KMS-11 (cell line): Measurements from ENCODE around the gene CHRNA7.

Source experiments
- H2AFZ ChIP-seq: fragments of 200-600 bp; sonication (generic); 2 replicates; pipeline ENCODE4 v1.6.1; 2016; ENCODE audit warnings: antibody characterized with exemption, mixed run types, low read depth
- H3K27ac ChIP-seq: fragments of 200-600 bp; sonication (generic); 2 replicates; pipeline ENCODE4 v1.6.1; 2016; ENCODE audit warnings: mild to moderate bottlenecking, mixed run types
- H3K27me3 ChIP-seq: fragments of 200-600 bp; sonication (generic); 2 replicates; pipeline ENCODE4 v1.6.1; 2017; ENCODE audit warnings: mild to moderate bottlenecking, low read depth, mixed run types, moderate library complexity; ENCODE audit not compliant: insufficient read depth
- H3K36me3 ChIP-seq: fragments of 200-600 bp; sonication (generic); 2 replicates; pipeline ENCODE4 v1.6.1; 2017; ENCODE audit warnings: mild to moderate bottlenecking, mixed run types; ENCODE audit not compliant: insufficient read depth
- H3K4me1 ChIP-seq: fragments of 200-600 bp; sonication (generic); 2 replicates; pipeline ENCODE4 v1.6.1; 2016; ENCODE audit warnings: mild to moderate bottlenecking, low read depth, mixed run types; ENCODE audit not compliant: poor library complexity, severe bottlenecking
- H3K4me2 ChIP-seq: fragments of 200-600 bp; sonication (generic); 2 replicates; pipeline ENCODE4 v1.7.0; 2016; ENCODE audit warnings: mild to moderate bottlenecking, mixed run types
- H3K4me3 ChIP-seq: fragments of 200-600 bp; sonication (generic); IDR thresholded peaks from 2 replicates; pipeline ENCODE4 v1.6.1; 2017; ENCODE audit warnings: low read depth, low read length, mixed read lengths; ENCODE audit not compliant: insufficient read depth
- H3K79me2 ChIP-seq: fragments of 200-600 bp; sonication (generic); 2 replicates; pipeline ENCODE4 v1.6.1; 2016; ENCODE audit warnings: low read depth, mixed run types; ENCODE audit not compliant: insufficient read depth
- H3K9ac ChIP-seq: fragments of 200-600 bp; sonication (generic); 2 replicates; pipeline ENCODE4 v1.6.1; 2016; ENCODE audit warnings: mild to moderate bottlenecking, mixed run types
- H4K20me1 ChIP-seq: fragments of 200-600 bp; sonication (generic); 2 replicates; pipeline ENCODE4 v1.6.1; 2016; ENCODE audit warnings: mild to moderate bottlenecking, mixed run types; ENCODE audit not compliant: insufficient read depth
- CTCF ChIP-seq: fragments of 200-600 bp; sonication (generic); conservative IDR thresholded peaks from 2 replicates; pipeline ENCODE4 v1.6.1; 2017; ENCODE audit warnings: low read depth, mild to moderate bottlenecking, antibody characterized with exemption, low read length, moderate library complexity, mixed read lengths

CHRNA7 gene

GRCh38 chr15:32041294-32041693 is 11.0 kb downstream of the CHRNA7 start:
- Histone ChIP-seq H3K79me2 (no peaks in the 10 kb centered on the region), H3K36me3 (no peaks in the 10 kb centered on the region), H3K4me2 (no peak overlapping the region), H2AFZ (no peak overlapping the region), H3K27me3 (no peaks in the 10 kb centered on the region), H3K9ac (no peak overlapping the region), H3K4me1 (no peaks in the 10 kb centered on the region), H4K20me1 (no peaks in the 10 kb centered on the region), H3K27ac (no peak overlapping the region), H3K4me3 (no peak overlapping the region)
- no peak for TF ChIP-seq CTCF

GRCh38 chr15:32042269-32042972 is 12.1 kb downstream of the CHRNA7 start:
- H3K79me2 ChIP-seq, result no peaks in the 10 kb centered on the region
- no peak for TF ChIP-seq CTCF
- no peaks in the 10 kb centered on the region for H4K20me1 ChIP-seq
- H3K4me2 ChIP-seq, result no peak overlapping the region
- H3K9ac ChIP-seq, result no peak overlapping the region
- H3K4me1 ChIP-seq, result no peaks in the 10 kb centered on the region
- H3K27me3 ChIP-seq, result no peaks in the 10 kb centered on the region
- H3K4me3 ChIP-seq, result no peak overlapping the region
- H2AFZ ChIP-seq, result no peak overlapping the region
- H3K36me3 ChIP-seq, result no peaks in the 10 kb centered on the region
- no peak overlapping the region for H3K27ac ChIP-seq

- no peak for TF ChIP-seq CTCF
- Histone ChIP-seq H2AFZ (no peak overlapping the region), H3K27me3 (no peaks in the 10 kb centered on the region), H3K9ac (no peak overlapping the region), H3K4me2 (no peak overlapping the region), H3K79me2 (no peaks in the 10 kb centered on the region), H3K4me3 (no peak overlapping the region), H3K36me3 (no peaks in the 10 kb centered on the region), H3K4me1 (no peaks in the 10 kb centered on the region), H4K20me1 (no peaks in the 10 kb centered on the region), H3K27ac (no peak overlapping the region)
These were observed 23.4 kb downstream of the CHRNA7 start for GRCh38 chr15:32053719-32054118.

GRCh38 chr15:32057876-32058425 is 27.6 kb downstream of the CHRNA7 start:
- Histone ChIP-seq H3K9ac (no peak overlapping the region), H2AFZ (no peak overlapping the region), H3K27ac (no peak overlapping the region), H3K4me2 (no peak overlapping the region), H3K4me1 (no peaks in the 10 kb centered on the region), H3K27me3 (no peaks in the 10 kb centered on the region), H3K79me2 (no peaks in the 10 kb centered on the region), H3K36me3 (no peaks in the 10 kb centered on the region), H3K4me3 (no peak overlapping the region), H4K20me1 (no peaks in the 10 kb centered on the region)
- no peak for TF ChIP-seq CTCF
